Activated naive CD8-positive, alpha-beta T cell treated with anti-CD3 and anti-CD28 coated beads for 36 hours (primary cell): ENCODE measurements around the gene KHDC4. TPM values are rescaled to one million over a fixed set of nuclear protein-coding genes. Genes with fewer than 3 reads are reported as not detected.
A peak's percentile ranks its signal among the peaks of the same experiment; 100 is the strongest.
"Not testable (repeated sequence)": the region's sequence is repeated elsewhere in the genome, so short reads cannot be mapped to it uniquely, and the experiment has no call there.

ENCODE experiments used
- DNase-seq: peaks from one replicate; pipeline ENCODE4 v3.0.0; 2021
- H3K27ac Mint-ChIP-seq: one replicate; pipeline ENCODE4 v1.8.0; 2022; ENCODE audit warnings: mild to moderate bottlenecking, moderate library complexity, mixed read lengths
- H3K27me3 Mint-ChIP-seq: one replicate; pipeline ENCODE4 v1.8.0; 2022; ENCODE audit warnings: mild to moderate bottlenecking, mixed read lengths
- H3K36me3 Mint-ChIP-seq: one replicate; pipeline ENCODE4 v1.8.0; 2021; ENCODE audit warnings: mild to moderate bottlenecking, mixed read lengths
- H3K4me1 Mint-ChIP-seq: one replicate; pipeline ENCODE4 v1.8.0; 2021; ENCODE audit warnings: mixed read lengths
- H3K4me3 Mint-ChIP-seq: one replicate; pipeline ENCODE4 v1.8.0; 2022; ENCODE audit warnings: mild to moderate bottlenecking, moderate library complexity, mixed read lengths
- H3K9me3 Mint-ChIP-seq: one replicate; pipeline ENCODE4 v1.8.0; 2022; ENCODE audit warnings: mixed read lengths
- total RNA-seq, 2 experiments: library from RNA; stranded (reverse); gene quantifications; one replicate each; pipeline ENCODE4 v1.2.3, GENCODE V29; 2021

Gene KHDC4
- total RNA-seq, 2 experiments from 2014 or later: 53.2 to 54.7 TPM

- no peaks in the 10 kb centered on the region for H3K36me3 Mint-ChIP-seq
- H3K27ac Mint-ChIP-seq: peak overlapping the region; percentile 74
- peaks cover 40% of the 10 kb centered on the region for H3K4me1 Mint-ChIP-seq
- H3K4me3 Mint-ChIP-seq: peak overlapping the region; percentile 0
- H3K9me3 Mint-ChIP-seq: no peaks in the 10 kb centered on the region
- H3K27me3 Mint-ChIP-seq: no peaks in the 10 kb centered on the region
- DNase-seq: no peak
Observed at GRCh38 chr1:155938220-155938627, 4.0 kb upstream of the KHDC4 start.

- Mint-ChIP-seq H3K27ac (no peak overlapping the region), H3K4me3 (no peak overlapping the region), H3K36me3 (peaks cover 19% of the 10 kb centered on the region), H3K9me3 (no peaks in the 10 kb centered on the region), H3K27me3 (no peaks in the 10 kb centered on the region), H3K4me1 (peaks cover 42% of the 10 kb centered on the region)
- no peak for DNase-seq
Observed at GRCh38 chr1:155934936-155935590, 850 bp upstream of the KHDC4 start.

- no peaks in the 10 kb centered on the region for H3K9me3 Mint-ChIP-seq
Observed at GRCh38 chr1:155933591-155934096, 569 bp downstream of the KHDC4 start.

GRCh38 chr1:155932487-155932886 lies 1.7 kb downstream of the KHDC4 start:
- Mint-ChIP-seq H3K4me3 (peak overlapping the region; percentile 74), H3K9me3 (no peaks in the 10 kb centered on the region), H3K36me3 (peaks cover 28% of the 10 kb centered on the region), H3K27me3 (no peaks in the 10 kb centered on the region), H3K4me1 (peaks cover 36% of the 10 kb centered on the region), H3K27ac (peak overlapping the region; percentile 76)
- no peak for DNase-seq

More at GRCh38 chr1:155933591-155934096, 569 bp downstream of the KHDC4 start:
- no peak for DNase-seq
- H3K27ac Mint-ChIP-seq: no peak overlapping the region
- peaks cover 26% of the 10 kb centered on the region for H3K36me3 Mint-ChIP-seq
- peaks cover 42% of the 10 kb centered on the region for H3K4me1 Mint-ChIP-seq
- no peaks in the 10 kb centered on the region for H3K27me3 Mint-ChIP-seq
- H3K4me3 Mint-ChIP-seq: no peak overlapping the region

- no peak overlapping the region for H3K27ac Mint-ChIP-seq
- peaks cover 30% of the 10 kb centered on the region for H3K36me3 Mint-ChIP-seq
- no peaks in the 10 kb centered on the region for H3K9me3 Mint-ChIP-seq
- no peak for DNase-seq
- peak overlapping the region; percentile 64 for H3K4me3 Mint-ChIP-seq
- H3K4me1 Mint-ChIP-seq: peaks cover 37% of the 10 kb centered on the region
- H3K27me3 Mint-ChIP-seq: no peaks in the 10 kb centered on the region
Observed at GRCh38 chr1:155932081-155932480, 2.1 kb downstream of the KHDC4 start.

GRCh38 chr1:155931332-155932038 lies 2.7 kb downstream of the KHDC4 start:
- peak overlapping the region; percentile 56 for H3K27ac Mint-ChIP-seq
- H3K27me3 Mint-ChIP-seq: no peaks in the 10 kb centered on the region
- peaks cover 33% of the 10 kb centered on the region for H3K36me3 Mint-ChIP-seq
- H3K9me3 Mint-ChIP-seq: no peaks in the 10 kb centered on the region
- H3K4me1 Mint-ChIP-seq: peaks cover 39% of the 10 kb centered on the region
- H3K4me3 Mint-ChIP-seq: peak overlapping the region; percentile 73
- no peak for DNase-seq

GRCh38 chr1:155930725-155931124 lies 3.5 kb downstream of the KHDC4 start:
- Mint-ChIP-seq H3K36me3 (peaks cover 35% of the 10 kb centered on the region), H3K4me1 (peaks cover 39% of the 10 kb centered on the region), H3K4me3 (peak overlapping the region; percentile 73)
- not testable (repeated sequence) for H3K9me3 Mint-ChIP-seq, DNase-seq, H3K27me3 Mint-ChIP-seq, H3K27ac Mint-ChIP-seq

GRCh38 chr1:155929057-155929456 lies 5.2 kb downstream of the KHDC4 start:
- Mint-ChIP-seq H3K27ac (peak overlapping the region; percentile 22), H3K4me1 (peaks cover 39% of the 10 kb centered on the region), H3K36me3 (peaks cover 39% of the 10 kb centered on the region), H3K9me3 (no peaks in the 10 kb centered on the region), H3K4me3 (no peak overlapping the region), H3K27me3 (no peaks in the 10 kb centered on the region)
- no peak for DNase-seq

GRCh38 chr1:155925506-155925905 lies 8.7 kb downstream of the KHDC4 start:
- Mint-ChIP-seq H3K4me3 (no peak overlapping the region), H3K4me1 (peaks cover 20% of the 10 kb centered on the region), H3K36me3 (peaks cover 40% of the 10 kb centered on the region), H3K9me3 (no peaks in the 10 kb centered on the region), H3K27me3 (no peaks in the 10 kb centered on the region), H3K27ac (no peak overlapping the region)
- no peak for DNase-seq

GRCh38 chr1:155920717-155921116 lies 13.5 kb downstream of the KHDC4 start:
- Mint-ChIP-seq H3K36me3 (peaks cover 45% of the 10 kb centered on the region), H3K4me1 (peaks cover 4% of the 10 kb centered on the region), H3K4me3 (no peak overlapping the region), H3K27ac (no peak overlapping the region), H3K9me3 (no peaks in the 10 kb centered on the region), H3K27me3 (no peaks in the 10 kb centered on the region)
- DNase-seq: no peak

- Mint-ChIP-seq H3K9me3 (no peaks in the 10 kb centered on the region), H3K27ac (no peak overlapping the region), H3K27me3 (no peaks in the 10 kb centered on the region), H3K4me1 (peaks cover 4% of the 10 kb centered on the region), H3K36me3 (peaks cover 44% of the 10 kb centered on the region), H3K4me3 (no peak overlapping the region)
- no peak for DNase-seq
Observed at GRCh38 chr1:155919801-155920200, 14.4 kb downstream of the KHDC4 start.

GRCh38 chr1:155918660-155919059 lies 15.6 kb downstream of the KHDC4 start:
- Mint-ChIP-seq H3K9me3 (no peaks in the 10 kb centered on the region), H3K4me3 (no peak overlapping the region), H3K27me3 (no peaks in the 10 kb centered on the region), H3K4me1 (peaks cover 4% of the 10 kb centered on the region), H3K36me3 (peaks cover 50% of the 10 kb centered on the region), H3K27ac (no peak overlapping the region)
- DNase-seq: no peak

GRCh38 chr1:155913969-155914757 lies 20.1 kb downstream of the KHDC4 start:
- DNase-seq: no peak
- peaks cover 19% of the 10 kb centered on the region for H3K4me1 Mint-ChIP-seq
- H3K27ac Mint-ChIP-seq: peak overlapping the region; percentile 34
- no peaks in the 10 kb centered on the region for H3K9me3 Mint-ChIP-seq
- no peak overlapping the region for H3K4me3 Mint-ChIP-seq
- H3K36me3 Mint-ChIP-seq: peaks cover 52% of the 10 kb centered on the region
- H3K27me3 Mint-ChIP-seq: no peaks in the 10 kb centered on the region

- Mint-ChIP-seq H3K36me3 (peaks cover 46% of the 10 kb centered on the region), H3K27me3 (no peaks in the 10 kb centered on the region), H3K4me1 (peaks cover 19% of the 10 kb centered on the region), H3K4me3 (peak overlapping the region; percentile 99), H3K27ac (peak overlapping the region; percentile 97), H3K9me3 (no peaks in the 10 kb centered on the region)
- DNase-seq: no peak
Observed at GRCh38 chr1:155912056-155912536, 22.1 kb downstream of the KHDC4 start.
